ES-I3 (cell line): ENCODE data around the gene TUBA1C.
"Not testable (repeated sequence)": the region's sequence is repeated elsewhere in the genome, so short reads cannot be mapped to it uniquely, and the experiment has no call there.

Source experiments
- H3K36me3 ChIP-seq: 2 replicates; pipeline ENCODE4 v1.6.1; 2013; ENCODE audit warnings: mild to moderate bottlenecking, low read length, control low read depth, moderate library complexity; ENCODE audit not compliant: insufficient read depth
- H3K4me1 ChIP-seq: 2 replicates; pipeline ENCODE4 v1.6.1; 2013; ENCODE audit warnings: mild to moderate bottlenecking, control low read depth, low read length; ENCODE audit not compliant: insufficient read depth
- H3K9ac ChIP-seq: 2 replicates; pipeline ENCODE4 v1.6.1; 2013; ENCODE audit warnings: low read depth, mild to moderate bottlenecking, low read length, moderate library complexity
- H3K9me3 ChIP-seq: 2 replicates; pipeline ENCODE4 v1.6.1; 2013; ENCODE audit warnings: mild to moderate bottlenecking, low read length, moderate library complexity; ENCODE audit not compliant: control insufficient read depth, insufficient read depth

The TUBA1C gene

GRCh38 chr12:49264466-49264872 is 413 bp upstream of the TUBA1C start:
- Histone ChIP-seq H3K9me3 (no peaks in the 10 kb centered on the region), H3K36me3 (peaks cover 8% of the 10 kb centered on the region), H3K9ac (peak overlapping the region; percentile 92), H3K4me1 (peaks cover 13% of the 10 kb centered on the region)

- not testable (repeated sequence) for H3K4me1 ChIP-seq, H3K9ac ChIP-seq, H3K9me3 ChIP-seq
- peaks cover 32% of the 10 kb centered on the region for H3K36me3 ChIP-seq
Observed at GRCh38 chr12:49269191-49269590, 4.3 kb downstream of the TUBA1C start.

GRCh38 chr12:49272790-49273725 is 8.2 kb downstream of the TUBA1C start:
- H3K36me3 ChIP-seq, result peaks cover 32% of the 10 kb centered on the region
- peaks cover 4% of the 10 kb centered on the region; the same call in 1 of the 2 replicates for H3K4me1 ChIP-seq
- no peak overlapping the region for H3K9ac ChIP-seq
- H3K9me3 ChIP-seq, result no peaks in the 10 kb centered on the region

GRCh38 chr12:49273726-49274395 is 9.0 kb downstream of the TUBA1C start:
- Histone ChIP-seq H3K4me1 (no peaks in the 10 kb centered on the region), H3K9ac (no peak overlapping the region), H3K9me3 (no peaks in the 10 kb centered on the region), H3K36me3 (peaks cover 30% of the 10 kb centered on the region)

GRCh38 chr12:49274396-49275069 is 9.7 kb downstream of the TUBA1C start:
- H3K36me3 ChIP-seq, result peaks cover 23% of the 10 kb centered on the region
- no peak overlapping the region for H3K9ac ChIP-seq
- H3K4me1 ChIP-seq, result peaks cover 1% of the 10 kb centered on the region
- H3K9me3 ChIP-seq, result no peaks in the 10 kb centered on the region

- Histone ChIP-seq H3K4me1 (peaks cover 8% of the 10 kb centered on the region), H3K36me3 (peaks cover 6% of the 10 kb centered on the region), H3K9ac (no peak overlapping the region), H3K9me3 (no peaks in the 10 kb centered on the region)
Observed at GRCh38 chr12:49276304-49277290, 11.7 kb downstream of the TUBA1C start.

GRCh38 chr12:49277466-49277865 is 12.6 kb downstream of the TUBA1C start:
- Histone ChIP-seq H3K36me3 (no peaks in the 10 kb centered on the region), H3K9me3 (no peaks in the 10 kb centered on the region), H3K4me1 (peaks cover 14% of the 10 kb centered on the region), H3K9ac (no peak overlapping the region)

GRCh38 chr12:49279706-49280159 is 14.9 kb downstream of the TUBA1C start:
- Histone ChIP-seq H3K36me3 (no peaks in the 10 kb centered on the region), H3K9me3 (no peaks in the 10 kb centered on the region), H3K4me1 (peaks cover 16% of the 10 kb centered on the region), H3K9ac (no peak overlapping the region)

GRCh38 chr12:49280545-49280944 is 15.7 kb downstream of the TUBA1C start:
- H3K36me3 ChIP-seq, H3K9ac ChIP-seq, H3K9me3 ChIP-seq: not testable (repeated sequence)
- H3K4me1 ChIP-seq, result peaks cover 16% of the 10 kb centered on the region

GRCh38 chr12:49282302-49282701 is 17.4 kb downstream of the TUBA1C start:
- H3K4me1 ChIP-seq, result peaks cover 16% of the 10 kb centered on the region
- no peak overlapping the region for H3K9ac ChIP-seq

GRCh38 chr12:49282740-49283375 is 18.0 kb downstream of the TUBA1C start:
- not testable (repeated sequence) for H3K9me3 ChIP-seq, H3K36me3 ChIP-seq, H3K9ac ChIP-seq
- peaks cover 16% of the 10 kb centered on the region for H3K4me1 ChIP-seq

More at GRCh38 chr12:49282302-49282701, 17.4 kb downstream of the TUBA1C start:
- Histone ChIP-seq H3K9me3 (no peaks in the 10 kb centered on the region), H3K36me3 (no peaks in the 10 kb centered on the region)

GRCh38 chr12:49283541-49284429 is 18.9 kb downstream of the TUBA1C start:
- Histone ChIP-seq H3K9me3 (no peaks in the 10 kb centered on the region), H3K36me3 (no peaks in the 10 kb centered on the region), H3K9ac (no peak overlapping the region), H3K4me1 (peaks cover 16% of the 10 kb centered on the region)
